HL-60 (cell line): Measurements from ENCODE around the gene DCHS1.

ENCODE experiments used
- DNase-seq, 2 experiments: peaks; one replicate each; pipeline ENCODE4 v3.0.0-alpha.2; 2010 to 2020; ENCODE audit warnings: low read depth in 1 of 2, low spot score in 1 of 2
- H3K27ac ChIP-seq: fragments of 250-450 bp; sonication (Bioruptor Pico); replicated peaks from 2 replicates; pipeline ENCODE4 v1.5.1; 2020; ENCODE audit warnings: mild to moderate bottlenecking, moderate library complexity
- H3K27me3 ChIP-seq: fragments of 250-450 bp; sonication (Bioruptor Pico); 2 replicates; pipeline ENCODE4 v1.5.1; 2021; ENCODE audit warnings: mild to moderate bottlenecking, moderate library complexity; ENCODE audit not compliant: insufficient read depth, poor library complexity, severe bottlenecking
- H3K4me3 ChIP-seq: replicated peaks from 2 replicates; pipeline ENCODE4 v1.5.1; 2011; ENCODE audit warnings: mild to moderate bottlenecking, control low read depth, low read length; ENCODE audit not compliant: insufficient read depth
- CTCF ChIP-seq: IDR thresholded peaks from one replicate; pipeline ENCODE4 v1.5.1; 2011; ENCODE audit warnings: low read length, control low read depth, inconsistent platforms; ENCODE audit not compliant: insufficient read depth
- GABPA ChIP-seq: IDR thresholded peaks from 2 replicates; pipeline ENCODE4 v1.6.1; 2012; ENCODE audit warnings: low read depth
- POLR2AphosphoS5 ChIP-seq: IDR thresholded peaks from 2 replicates; pipeline ENCODE4 v1.6.1; 2012; ENCODE audit warnings: low read depth
- REST ChIP-seq: IDR thresholded peaks from 2 replicates; pipeline ENCODE4 v1.6.1; 2012; ENCODE audit warnings: low read depth; ENCODE audit not compliant: insufficient replicate concordance
- SPI1 ChIP-seq: IDR thresholded peaks from 2 replicates; pipeline ENCODE4 v1.6.1; 2012; ENCODE audit warnings: low read depth, mild to moderate bottlenecking, borderline replicate concordance

DCHS1 gene

GRCh38 chr11:6654281-6655019, 1.2 kb downstream of the DCHS1 start:
- no peak for DNase-seq
- Histone ChIP-seq H3K27me3 (peaks cover 13% of the 10 kb centered on the region), H3K4me3 (no peak overlapping the region), H3K27ac (no peak overlapping the region)
- TF ChIP-seq CTCF = no peak
- TF ChIP-seq GABPA = no peak
- no peak for TF ChIP-seq REST
- no peak for TF ChIP-seq POLR2AphosphoS5
- no peak for TF ChIP-seq SPI1

GRCh38 chr11:6653656-6654055, 2.0 kb downstream of the DCHS1 start:
- DNase-seq = no peak
- TF ChIP-seq GABPA (no peak), REST (no peak), CTCF (no peak), POLR2AphosphoS5 (no peak)
- Histone ChIP-seq H3K27me3 (peaks cover 13% of the 10 kb centered on the region), H3K27ac (no peak overlapping the region), H3K4me3 (no peak overlapping the region)

- no peak overlapping the region for H3K27ac ChIP-seq
- TF ChIP-seq SPI1 (no peak), GABPA (no peak), CTCF (no peak), REST (no peak), POLR2AphosphoS5 (no peak)
- peaks cover 13% of the 10 kb centered on the region for H3K27me3 ChIP-seq
- no peak for DNase-seq
- H3K4me3 ChIP-seq = no peak overlapping the region
Measured at GRCh38 chr11:6653097-6653496, 2.5 kb downstream of the DCHS1 start.
